ENCODE results near the gene HS3ST3B1. TPM values are rescaled to one million over a fixed set of nuclear protein-coding genes. Genes with fewer than 3 reads are reported as not detected.
A peak's percentile ranks its signal among the peaks of the same experiment; 100 is the strongest.

The HS3ST3B1 gene
- total RNA-seq, 2 experiments from 2014 or later: 4.9 to 5.1 TPM

- CTCF ChIA-PET: interaction anchor here (0.6 to 1.5 kb wide), 3 partner anchors 15 to 196 kb away, joined by 3 to 8 read pairs (median 4); partner anchors contain the start of gene HS3ST3B1
- peak overlapping the region; percentile 85 for H3K27ac Mint-ChIP-seq
- DNase-seq (no peak), ATAC-seq (peak; percentile 37)
- peak overlapping the region; percentile 43 for H3K4me3 Mint-ChIP-seq
- POLR2A ChIA-PET: interaction anchor here (0.6 to 1.1 kb wide), 3 partner anchors 21 to 1305 kb away, joined by 3 read pairs; partner anchors contain the start of gene HS3ST3B1
- intact Hi-C loops (cut with micrococcal nuclease): no loop called here
- peaks cover 5% of the 10 kb centered on the region for H3K36me3 Mint-ChIP-seq (ENCODE audit: low read depth)
- H3K9me3 Mint-ChIP-seq: peaks cover 2% of the 10 kb centered on the region
- peaks cover 78% of the 10 kb centered on the region for H3K4me1 Mint-ChIP-seq (ENCODE audit: low read depth)
- no peak for TF ChIP-seq CTCF (IDR thresholded peaks at IDR 0.05)
- H3K27me3 Mint-ChIP-seq: no peaks in the 10 kb centered on the region
These were observed 20.6 kb downstream of the HS3ST3B1 start for GRCh38 chr17:14321476-14321949.

- TF ChIP-seq CTCF (IDR thresholded peaks at IDR 0.05): no peak
- peaks cover 74% of the 10 kb centered on the region for H3K4me1 Mint-ChIP-seq (ENCODE audit: low read depth)
- ChIA-PET POLR2A (interaction anchor here (1.1 kb wide), 1 partner anchor 19 kb away, joined by 3 read pairs; no protein-coding TSS in a partner anchor), CTCF (interaction anchor here (0.6 to 1.5 kb wide), 3 partner anchors 15 to 197 kb away, joined by 3 to 8 read pairs (median 4); partner anchors contain the start of gene HS3ST3B1)
- H3K27ac Mint-ChIP-seq: peak overlapping the region; percentile 76
- DNase-seq (no peak), ATAC-seq (peak; percentile 48)
- H3K9me3 Mint-ChIP-seq: peaks cover 2% of the 10 kb centered on the region
- H3K36me3 Mint-ChIP-seq (ENCODE audit: low read depth): peaks cover 8% of the 10 kb centered on the region
- H3K27me3 Mint-ChIP-seq: no peaks in the 10 kb centered on the region
- H3K4me3 Mint-ChIP-seq: no peak overlapping the region
- intact Hi-C loops (cut with micrococcal nuclease): no loop called here
These were observed 21.3 kb downstream of the HS3ST3B1 start for GRCh38 chr17:14321980-14322776.

GRCh38 chr17:14323522-14323981, 22.7 kb downstream of the HS3ST3B1 start:
- peaks cover 2% of the 10 kb centered on the region for H3K9me3 Mint-ChIP-seq
- no peak overlapping the region for H3K27ac Mint-ChIP-seq
- POLR2A ChIA-PET: interaction anchor here (0.7 to 1.2 kb wide), 3 partner anchors 8 to 10 kb away, joined by 3 to 4 read pairs (median 3); no protein-coding TSS in a partner anchor
- peaks cover 6% of the 10 kb centered on the region for H3K36me3 Mint-ChIP-seq (ENCODE audit: low read depth)
- no peak overlapping the region for H3K4me3 Mint-ChIP-seq
- intact Hi-C loops (cut with micrococcal nuclease): no loop called here
- CTCF ChIA-PET: interaction anchor here (1.1 to 1.2 kb wide), 2 partner anchors 8 to 10 kb away, joined by 3 to 6 read pairs; no protein-coding TSS in a partner anchor
- ATAC-seq: no peak
- DNase-seq: no peak
- H3K27me3 Mint-ChIP-seq: no peaks in the 10 kb centered on the region
- peaks cover 69% of the 10 kb centered on the region for H3K4me1 Mint-ChIP-seq (ENCODE audit: low read depth)
- no peak for TF ChIP-seq CTCF (IDR thresholded peaks at IDR 0.05)

GRCh38 chr17:14325618-14326167, 24.8 kb downstream of the HS3ST3B1 start:
- H3K4me3 Mint-ChIP-seq: no peak overlapping the region
- H3K36me3 Mint-ChIP-seq (ENCODE audit: low read depth): peaks cover 6% of the 10 kb centered on the region
- POLR2A ChIA-PET: interaction anchor here (0.8 kb wide), 1 partner anchor 24 kb away, joined by 4 read pairs; no protein-coding TSS in a partner anchor
- peaks cover 70% of the 10 kb centered on the region for H3K4me1 Mint-ChIP-seq (ENCODE audit: low read depth)
- H3K27ac Mint-ChIP-seq: no peak overlapping the region
- CTCF ChIA-PET: interaction anchor here (2.8 kb wide), 1 partner anchor 8 kb away, joined by 8 read pairs; no protein-coding TSS in a partner anchor
- intact Hi-C loops (cut with micrococcal nuclease): no loop called here
- no peaks in the 10 kb centered on the region for H3K27me3 Mint-ChIP-seq
- H3K9me3 Mint-ChIP-seq: peaks cover 2% of the 10 kb centered on the region
- ATAC-seq: no peak
- no peak for DNase-seq
- no peak for TF ChIP-seq CTCF (IDR thresholded peaks at IDR 0.05)
